ENCODE measurements around the gene CCM2. TPM values are rescaled to one million over a fixed set of nuclear protein-coding genes. Genes with fewer than 3 reads are reported as not detected.

CCM2 gene
- total RNA-seq, 2 experiments from 2014 or later: 48.8 to 52.8 TPM

GRCh38 chr7:44975331-44976039 lies 24.5 kb upstream of the CCM2 start:
- no peaks in the 10 kb centered on the region for H3K27me3 Mint-ChIP-seq
- ChIA-PET CTCF (interaction anchor here (1.2 to 3.9 kb wide), 4 partner anchors 11 to 161 kb away, joined by 3 to 60 read pairs (median 10); no protein-coding TSS in a partner anchor), POLR2A (interaction anchor here (2.3 to 16.1 kb wide), 4 partner anchors 25 to 160 kb away, joined by 25 to 321 read pairs (median 95); partner anchors contain the start of gene CCM2)
- H3K36me3 Mint-ChIP-seq (ENCODE audit: low read depth): peaks cover 68% of the 10 kb centered on the region
- DNase-seq (peak in 1 of 14 experiments; percentile 15), ATAC-seq (ENCODE audit: poor library complexity) (no peak)
- H3K27me3 ChIP-seq (ENCODE audit: control insufficient read depth in 1 of 2, insufficient read depth in 2 of 2, low read length in 2 of 2): no peaks in the 10 kb centered on the region
- peaks cover 62% of the 10 kb centered on the region for H3K4me1 Mint-ChIP-seq (ENCODE audit: low read depth)
- H3K4me3 Mint-ChIP-seq: no peak overlapping the region
- H3K27ac ChIP-seq (ENCODE audit: low read depth in 1 of 2, low read length in 2 of 2): peak overlapping the region; percentile 64 to 75
- peaks cover 85% of the 10 kb centered on the region for H3K4me1 ChIP-seq (ENCODE audit: insufficient read depth, low read length)
- H3K9me3 Mint-ChIP-seq: no peaks in the 10 kb centered on the region
- H3K4me3 ChIP-seq (ENCODE audit: low read length): no peak overlapping the region
- H3K36me3 ChIP-seq (ENCODE audit: insufficient read depth, low read length): peaks cover 65% of the 10 kb centered on the region
- no peak for TF ChIP-seq CTCF (IDR thresholded peaks at IDR 0.05)
- H3K9me3 ChIP-seq (ENCODE audit: control insufficient read depth in 1 of 2, insufficient read depth in 1 of 2, low read length in 2 of 2): no peaks in the 10 kb centered on the region
- peak overlapping the region; percentile 95 for H3K27ac Mint-ChIP-seq
- intact Hi-C loops (cut with DNase I, micrococcal nuclease): no loop called here

DNA sequence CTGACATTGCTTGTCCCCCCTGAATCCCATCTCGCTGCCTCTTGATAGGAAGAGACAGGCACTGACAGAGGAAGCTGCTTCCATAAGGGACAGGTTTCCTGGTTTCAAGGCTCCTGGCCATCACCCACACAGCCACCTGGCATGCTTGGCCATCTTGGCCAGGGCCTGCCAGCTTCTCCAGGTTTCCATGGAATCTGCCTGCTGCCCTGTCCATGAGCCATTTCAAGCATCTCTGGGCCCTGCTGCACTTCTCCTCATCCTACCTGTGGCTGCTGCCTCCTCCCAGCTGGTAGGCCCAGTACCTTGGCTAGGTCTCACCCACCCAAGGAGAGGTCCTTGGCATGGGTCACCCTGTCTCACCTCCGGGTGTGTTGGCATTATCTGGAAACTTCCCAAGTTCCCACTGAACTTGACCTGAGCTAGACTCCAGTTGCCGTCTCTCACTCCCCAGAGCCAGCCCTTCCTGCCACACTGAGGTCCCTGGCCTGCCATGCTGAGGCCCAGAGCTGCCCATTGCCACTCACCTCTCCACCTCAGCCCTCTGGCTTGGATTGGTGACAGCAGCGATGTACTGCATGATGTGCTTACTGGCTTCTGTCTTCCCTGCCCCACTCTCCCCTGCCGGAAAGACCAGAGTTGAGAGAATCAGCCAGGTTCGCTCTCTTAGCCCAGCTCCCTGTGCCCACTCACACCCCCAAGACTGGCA lies 23.8 kb upstream of the CCM2 start:
- DNase-seq (peak in 1 of 14 experiments; percentile 9), ATAC-seq (ENCODE audit: poor library complexity) (no peak)
- H3K9me3 Mint-ChIP-seq: no peaks in the 10 kb centered on the region
- H3K27me3 Mint-ChIP-seq: no peaks in the 10 kb centered on the region
- peak overlapping the region; percentile 73 for H3K4me3 ChIP-seq (ENCODE audit: low read length)
- H3K27ac ChIP-seq (ENCODE audit: low read depth in 1 of 2, low read length in 2 of 2): peak overlapping the region; percentile 64 to 75
- intact Hi-C loops (cut with DNase I, micrococcal nuclease): no loop called here
- CTCF ChIA-PET: interaction anchor here (0.6 to 1.2 kb wide), 2 partner anchors 23 to 160 kb away, joined by 3 read pairs; no protein-coding TSS in a partner anchor
- H3K27me3 ChIP-seq (ENCODE audit: control insufficient read depth in 1 of 2, insufficient read depth in 2 of 2, low read length in 2 of 2): no peaks in the 10 kb centered on the region
- H3K4me1 ChIP-seq (ENCODE audit: insufficient read depth, low read length): peaks cover 89% of the 10 kb centered on the region
- TF ChIP-seq CTCF (IDR thresholded peaks at IDR 0.05): no peak
- peaks cover 58% of the 10 kb centered on the region for H3K36me3 ChIP-seq (ENCODE audit: insufficient read depth, low read length)
- H3K36me3 Mint-ChIP-seq (ENCODE audit: low read depth): peaks cover 68% of the 10 kb centered on the region
- H3K4me1 Mint-ChIP-seq (ENCODE audit: low read depth): peaks cover 69% of the 10 kb centered on the region
- peak overlapping the region; percentile 93 for H3K4me3 Mint-ChIP-seq
- peak overlapping the region; percentile 95 for H3K27ac Mint-ChIP-seq
- no peaks in the 10 kb centered on the region for H3K9me3 ChIP-seq (ENCODE audit: control insufficient read depth in 1 of 2, insufficient read depth in 1 of 2, low read length in 2 of 2)
- POLR2A ChIA-PET: interaction anchor here (6.4 to 16.1 kb wide), 2 partner anchors 25 to 55 kb away, joined by 104 to 321 read pairs; partner anchors contain the start of gene CCM2

DNA sequence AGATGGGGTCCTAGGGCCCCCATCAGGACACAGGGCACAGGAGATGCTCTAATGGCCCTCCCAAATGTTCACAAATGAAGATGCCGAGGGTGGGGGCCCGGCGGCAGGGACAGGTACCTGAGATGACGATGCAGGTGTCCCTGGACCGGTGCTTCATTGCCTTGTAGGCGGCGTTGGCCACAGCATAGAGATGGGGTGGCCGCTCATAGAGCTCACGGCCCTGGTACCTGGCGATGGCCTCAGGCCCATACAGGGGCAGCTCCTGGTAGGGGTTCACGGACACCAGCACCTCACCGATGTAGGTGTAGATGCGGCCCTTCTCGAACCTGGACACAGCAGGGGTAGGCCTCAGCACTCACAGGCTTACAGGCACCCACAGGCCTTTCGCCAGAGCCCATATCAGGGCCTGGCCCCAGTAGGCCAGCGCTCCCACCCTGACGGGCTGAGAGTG lies 23.2 kb upstream of the CCM2 start:
- intact Hi-C loops (cut with DNase I, micrococcal nuclease): no loop called here
- H3K27ac Mint-ChIP-seq: peak overlapping the region; percentile 95
- peak overlapping the region; percentile 93 for H3K4me3 Mint-ChIP-seq
- peak overlapping the region; percentile 64 to 75 for H3K27ac ChIP-seq (ENCODE audit: low read depth in 1 of 2, low read length in 2 of 2)
- TF ChIP-seq CTCF (IDR thresholded peaks at IDR 0.05): no peak
- H3K27me3 Mint-ChIP-seq: no peaks in the 10 kb centered on the region
- no peak for DNase-seq
- peaks cover 52% of the 10 kb centered on the region for H3K36me3 ChIP-seq (ENCODE audit: insufficient read depth, low read length)
- peaks cover 67% of the 10 kb centered on the region for H3K36me3 Mint-ChIP-seq (ENCODE audit: low read depth)
- ChIA-PET POLR2A (interaction anchor here (6.4 to 16.1 kb wide), 2 partner anchors 24 to 55 kb away, joined by 104 to 321 read pairs; partner anchors contain the start of gene CCM2), CTCF (interaction anchor here (1.2 kb wide), 1 partner anchor 160 kb away, joined by 3 read pairs; no protein-coding TSS in a partner anchor)
- peak overlapping the region; percentile 73 for H3K4me3 ChIP-seq (ENCODE audit: low read length)
- H3K9me3 ChIP-seq (ENCODE audit: control insufficient read depth in 1 of 2, insufficient read depth in 1 of 2, low read length in 2 of 2): no peaks in the 10 kb centered on the region
- peaks cover 95% of the 10 kb centered on the region for H3K4me1 ChIP-seq (ENCODE audit: insufficient read depth, low read length)
- H3K9me3 Mint-ChIP-seq: no peaks in the 10 kb centered on the region
- peaks cover 75% of the 10 kb centered on the region for H3K4me1 Mint-ChIP-seq (ENCODE audit: low read depth)
- H3K27me3 ChIP-seq (ENCODE audit: control insufficient read depth in 1 of 2, insufficient read depth in 2 of 2, low read length in 2 of 2): no peaks in the 10 kb centered on the region
- no peak for ATAC-seq (ENCODE audit: poor library complexity)
